ENCODE measurements around the gene YLPM1.

The YLPM1 gene

DNA sequence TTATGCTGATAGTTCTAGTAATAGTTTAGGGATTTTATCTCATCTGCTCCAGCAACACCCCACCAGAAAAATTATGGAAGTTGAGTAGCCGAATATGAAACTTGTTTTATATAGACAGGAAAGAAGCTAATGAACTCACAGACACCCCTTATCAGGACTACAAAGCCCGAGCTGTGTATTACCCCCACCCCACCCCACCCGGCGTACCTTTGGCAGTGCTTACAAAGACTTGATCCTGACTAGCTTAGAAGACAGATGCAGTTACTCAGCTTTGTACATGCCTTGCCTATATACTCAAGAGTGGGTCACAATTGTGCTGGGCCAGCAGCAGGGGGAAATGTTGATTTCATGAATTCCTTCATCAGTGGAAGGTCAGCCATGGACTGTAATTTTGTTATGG is 90.5 kb downstream of the YLPM1 start:
- ChIA-PET CTCF (no interaction called here), POLR2A (no interaction called here)
- DNase-seq (ENCODE audit: extremely low spot score) = no peak
- TF ChIP-seq ZNF384 (IDR thresholded peaks at IDR 0.05) (no peak), LEF1 (IDR thresholded peaks at IDR 0.05; ENCODE audit: borderline replicate concordance) (no peak), ARNT (IDR thresholded peaks at IDR 0.05) (no peak), SP1 (IDR thresholded peaks at IDR 0.05) (no peak), TARDBP (IDR thresholded peaks at IDR 0.05) (no peak), BHLHE40 (IDR thresholded peaks at IDR 0.05; ENCODE audit: borderline replicate concordance) (no peak), FOXM1 (IDR thresholded peaks at IDR 0.05; ENCODE audit: borderline replicate concordance) (no peak), FOXA1 (IDR thresholded peaks at IDR 0.05) (no peak), CTBP1 (IDR thresholded peaks at IDR 0.05; ENCODE audit: borderline replicate concordance) (no peak)
- TF ChIP-seq, protein P1, sequence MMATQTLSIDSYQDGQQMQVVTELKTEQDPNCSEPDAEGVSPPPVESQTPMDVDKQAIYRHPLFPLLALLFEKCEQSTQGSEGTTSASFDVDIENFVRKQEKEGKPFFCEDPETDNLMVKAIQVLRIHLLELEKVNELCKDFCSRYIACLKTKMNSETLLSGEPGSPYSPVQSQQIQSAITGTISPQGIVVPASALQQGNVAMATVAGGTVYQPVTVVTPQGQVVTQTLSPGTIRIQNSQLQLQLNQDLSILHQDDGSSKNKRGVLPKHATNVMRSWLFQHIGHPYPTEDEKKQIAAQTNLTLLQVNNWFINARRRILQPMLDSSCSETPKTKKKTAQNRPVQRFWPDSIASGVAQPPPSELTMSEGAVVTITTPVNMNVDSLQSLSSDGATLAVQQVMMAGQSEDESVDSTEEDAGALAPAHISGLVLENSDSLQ (IDR thresholded peaks at IDR 0.05) = no peak

DNA sequence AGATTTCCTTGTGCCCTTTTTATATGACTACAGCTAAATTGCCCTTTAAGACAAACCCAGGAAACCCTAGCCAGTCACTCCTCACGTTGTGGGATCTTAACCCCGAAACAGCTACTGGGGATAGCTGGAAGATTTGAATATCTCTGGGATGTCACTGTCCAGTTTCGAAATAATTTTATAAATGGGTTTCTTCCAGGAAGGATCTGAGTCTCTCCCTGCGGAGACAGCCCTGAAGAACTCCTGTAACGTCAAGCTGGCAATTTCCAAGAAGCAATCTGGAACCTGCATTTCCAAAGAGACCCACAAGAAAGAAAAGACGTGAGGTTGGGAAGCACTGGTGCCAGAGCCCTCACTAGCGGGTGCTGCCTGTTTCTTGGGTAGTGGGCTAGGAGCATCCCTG is 91.9 kb downstream of the YLPM1 start:
- no peak for DNase-seq (ENCODE audit: extremely low spot score)
- CTCF ChIA-PET = interaction anchor here (0.5 to 1.9 kb wide), 2 partner anchors 23 to 51 kb away, joined by 6 to 8 read pairs; no protein-coding TSS in a partner anchor
- POLR2A ChIA-PET = interaction anchor here (1.5 kb wide), 1 partner anchor 246 kb away, joined by 3 read pairs; no protein-coding TSS in a partner anchor

DNA sequence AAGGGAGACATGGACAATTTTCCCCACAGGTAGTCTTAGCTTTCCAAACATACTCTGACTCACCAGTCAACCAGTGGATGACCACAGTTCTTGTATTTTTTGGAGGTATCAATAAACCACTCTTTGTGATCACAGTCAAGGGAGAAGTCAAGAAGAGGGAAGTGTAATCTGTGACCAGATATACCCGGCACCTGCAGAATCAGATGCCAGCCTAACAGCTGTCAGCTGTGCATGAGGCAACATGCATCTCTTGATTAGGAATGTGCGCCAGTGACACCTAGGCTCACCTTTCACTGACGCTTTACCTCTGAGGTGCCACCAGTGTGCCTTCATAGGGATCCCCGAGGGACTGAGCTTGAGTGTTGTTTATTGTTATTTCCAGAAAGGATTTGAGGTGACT is 92.8 kb downstream of the YLPM1 start:
- ChIA-PET POLR2A (interaction anchor here (1.5 to 1.6 kb wide), 2 partner anchors 25 to 247 kb away, joined by 3 to 5 read pairs; partner anchors contain the start of gene DLST), CTCF (interaction anchor here (1.6 to 1.9 kb wide), 2 partner anchors 25 to 50 kb away, joined by 3 to 6 read pairs; no protein-coding TSS in a partner anchor)
- no peak for DNase-seq (ENCODE audit: extremely low spot score)
- TF ChIP-seq SP1 (IDR thresholded peaks at IDR 0.05) (no peak), TARDBP (IDR thresholded peaks at IDR 0.05) (no peak)
- TF ChIP-seq, protein P1 (IDR thresholded peaks at IDR 0.05) = no peak

More for the DNA sequence above, 91.9 kb downstream of the YLPM1 start:
- no peak for TF ChIP-seq LEF1 (IDR thresholded peaks at IDR 0.05; ENCODE audit: borderline replicate concordance)
- TF ChIP-seq FOXK2 (IDR thresholded peaks at IDR 0.05) = no peak
- no peak for TF ChIP-seq CTBP1 (IDR thresholded peaks at IDR 0.05; ENCODE audit: borderline replicate concordance)
- TF ChIP-seq ELF4 (IDR thresholded peaks at IDR 0.05) = no peak
- TF ChIP-seq FOXM1 (IDR thresholded peaks at IDR 0.05; ENCODE audit: borderline replicate concordance) = no peak
- TF ChIP-seq ARNT (IDR thresholded peaks at IDR 0.05) = no peak
- no peak for TF ChIP-seq BHLHE40 (IDR thresholded peaks at IDR 0.05; ENCODE audit: borderline replicate concordance)

DNA sequence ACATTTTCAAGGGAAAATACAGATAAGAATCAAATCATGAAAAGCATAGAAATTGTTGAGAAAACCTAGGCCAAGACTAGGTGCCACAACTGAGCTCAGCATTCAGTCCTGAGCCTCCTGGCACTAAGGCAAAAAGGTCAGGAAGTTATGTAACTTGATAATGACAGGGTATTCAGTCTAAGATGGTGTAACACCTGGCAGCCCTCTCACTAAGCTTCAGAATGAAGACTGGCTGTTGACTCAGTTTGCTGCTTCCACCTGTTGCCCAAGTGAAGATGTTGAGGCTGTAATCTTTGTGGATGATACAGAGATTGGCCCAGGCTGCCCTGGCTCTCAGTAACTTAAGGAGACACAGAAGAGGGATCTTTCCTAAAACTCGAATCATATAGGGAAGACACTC is 93.2 kb downstream of the YLPM1 start:
- no peak for DNase-seq (ENCODE audit: extremely low spot score)
- TF ChIP-seq, protein P1 (IDR thresholded peaks at IDR 0.05) = no peak
- no peak for TF ChIP-seq ARNT (IDR thresholded peaks at IDR 0.05)
- TF ChIP-seq BHLHE40 (IDR thresholded peaks at IDR 0.05; ENCODE audit: borderline replicate concordance) = no peak
- no peak for TF ChIP-seq SUZ12 (IDR thresholded peaks at IDR 0.05)
- TF ChIP-seq LEF1 (IDR thresholded peaks at IDR 0.05; ENCODE audit: borderline replicate concordance) = no peak
- no peak for TF ChIP-seq FOXM1 (IDR thresholded peaks at IDR 0.05; ENCODE audit: borderline replicate concordance)
- no peak for TF ChIP-seq FOXA1 (IDR thresholded peaks at IDR 0.05)
- ChIA-PET POLR2A (interaction anchor here (1.6 kb wide), 1 partner anchor 25 kb away, joined by 5 read pairs; the partner anchor contains the start of gene DLST), CTCF (interaction anchor here (1.6 to 1.9 kb wide), 2 partner anchors 25 to 49 kb away, joined by 3 to 6 read pairs; no protein-coding TSS in a partner anchor)

DNA sequence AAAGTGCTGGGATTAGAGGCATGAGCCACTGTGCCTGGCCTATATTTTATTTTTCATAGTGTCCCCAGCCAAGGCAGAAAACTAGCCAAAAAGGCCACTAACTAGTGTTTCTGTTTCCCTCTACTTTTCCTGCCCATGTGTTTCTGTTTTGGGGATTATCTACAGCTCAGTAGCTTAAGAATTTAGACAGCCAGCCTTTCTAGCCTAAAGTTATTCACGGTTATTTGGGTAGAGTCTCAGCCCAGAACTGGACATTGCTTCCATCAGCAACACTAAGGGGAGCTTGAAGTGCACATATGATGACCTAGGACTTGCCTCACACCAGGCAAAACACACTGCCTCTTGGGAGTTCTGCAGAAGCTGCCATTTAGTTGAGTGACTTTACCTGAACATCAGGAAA is 94.9 kb downstream of the YLPM1 start:
- POLR2A ChIA-PET = no interaction called here
- DNase-seq (ENCODE audit: extremely low spot score) = no peak
- CTCF ChIA-PET = interaction anchor here (0.8 kb wide), 1 partner anchor 47 kb away, joined by 3 read pairs; no protein-coding TSS in a partner anchor
- TF ChIP-seq, protein P1 (IDR thresholded peaks at IDR 0.05) = no peak
- TF ChIP-seq HDGF (IDR thresholded peaks at IDR 0.05; ENCODE audit: borderline replicate concordance) = no peak
- TF ChIP-seq FOXA1 (IDR thresholded peaks at IDR 0.05) = no peak
- no peak for TF ChIP-seq FOXM1 (IDR thresholded peaks at IDR 0.05; ENCODE audit: borderline replicate concordance)
- TF ChIP-seq L3MBTL2 (conservative IDR thresholded peaks at IDR 0.05) = no peak
- TF ChIP-seq ELF4 (IDR thresholded peaks at IDR 0.05) = no peak
- no peak for TF ChIP-seq ZNF384 (IDR thresholded peaks at IDR 0.05)
- no peak for TF ChIP-seq CTBP1 (IDR thresholded peaks at IDR 0.05; ENCODE audit: borderline replicate concordance)
- no peak for TF ChIP-seq FOXK2 (IDR thresholded peaks at IDR 0.05)
- TF ChIP-seq LEF1 (IDR thresholded peaks at IDR 0.05; ENCODE audit: borderline replicate concordance) = no peak
- no peak for TF ChIP-seq BHLHE40 (IDR thresholded peaks at IDR 0.05; ENCODE audit: borderline replicate concordance)
- TF ChIP-seq TARDBP (IDR thresholded peaks at IDR 0.05) = no peak
- TF ChIP-seq SP1 (IDR thresholded peaks at IDR 0.05) = no peak
- no peak for TF ChIP-seq NFRKB (IDR thresholded peaks at IDR 0.05)

Data from HEK293T (cell line).